ENCODE data around the gene GREB1L.
"Not testable (repeated sequence)": the region's sequence is repeated elsewhere in the genome, so short reads cannot be mapped to it uniquely, and the experiment has no call there.

GREB1L gene

GRCh38 chr18:21205695-21206094 lies 36.3 kb upstream of the GREB1L start:
- no peak for TF ChIP-seq CTCF (IDR thresholded peaks at IDR 0.05)
- no peak for DNase-seq (ENCODE audit: low spot score)
- Histone ChIP-seq H3K4me3 (no peak overlapping the region), H3K27ac (no peak overlapping the region)

GRCh38 chr18:21210278-21210677 lies 31.8 kb upstream of the GREB1L start:
- no peak overlapping the region for H3K4me3 ChIP-seq
- no peak for TF ChIP-seq CTCF (IDR thresholded peaks at IDR 0.05)
- no peak overlapping the region for H3K27ac ChIP-seq
- DNase-seq (ENCODE audit: low spot score) = no peak

- Histone ChIP-seq H3K27ac (no peak overlapping the region), H3K4me3 (no peak overlapping the region)
- no peak for DNase-seq (ENCODE audit: low spot score)
- no peak for TF ChIP-seq CTCF (IDR thresholded peaks at IDR 0.05)
Measured at GRCh38 chr18:21210784-21211183, 31.2 kb upstream of the GREB1L start.

- not testable (repeated sequence) for DNase-seq (ENCODE audit: low spot score); H3K4me3 ChIP-seq; H3K27ac ChIP-seq
Measured at GRCh38 chr18:21214409-21214808, 27.6 kb upstream of the GREB1L start.

GRCh38 chr18:21215490-21215889 lies 26.5 kb upstream of the GREB1L start:
- TF ChIP-seq CTCF (IDR thresholded peaks at IDR 0.05) = no peak
- no peak for DNase-seq (ENCODE audit: low spot score)
- Histone ChIP-seq H3K27ac (no peak overlapping the region), H3K4me3 (no peak overlapping the region)

- Histone ChIP-seq H3K27ac (no peak overlapping the region), H3K4me3 (no peak overlapping the region)
- DNase-seq (ENCODE audit: low spot score) = no peak
- TF ChIP-seq CTCF (IDR thresholded peaks at IDR 0.05) = no peak
Measured at GRCh38 chr18:21218862-21219261, 23.2 kb upstream of the GREB1L start.

- DNase-seq (ENCODE audit: low spot score) = no peak
- no peak for TF ChIP-seq CTCF (IDR thresholded peaks at IDR 0.05)
- Histone ChIP-seq H3K4me3 (no peak overlapping the region), H3K27ac (no peak overlapping the region)
Measured at GRCh38 chr18:21230436-21230835, 11.6 kb upstream of the GREB1L start.

All from coronary artery (tissue), 2 donors.